Stimulated activated CD4-positive, alpha-beta T cell treated with anti-CD3 and anti-CD28 coated beads, Interleukin-2, amount 100 ng/mL, for 24 hours (primary cell): ENCODE data around the gene SERPINB3.
"Not testable (repeated sequence)": the region's sequence is repeated elsewhere in the genome, so short reads cannot be mapped to it uniquely, and the experiment has no call there.

ENCODE experiments used
- DNase-seq, 2 donors: peaks; one replicate each; pipeline ENCODE4 v3.0.0-alpha.2; 2020

Gene SERPINB3

DNA sequence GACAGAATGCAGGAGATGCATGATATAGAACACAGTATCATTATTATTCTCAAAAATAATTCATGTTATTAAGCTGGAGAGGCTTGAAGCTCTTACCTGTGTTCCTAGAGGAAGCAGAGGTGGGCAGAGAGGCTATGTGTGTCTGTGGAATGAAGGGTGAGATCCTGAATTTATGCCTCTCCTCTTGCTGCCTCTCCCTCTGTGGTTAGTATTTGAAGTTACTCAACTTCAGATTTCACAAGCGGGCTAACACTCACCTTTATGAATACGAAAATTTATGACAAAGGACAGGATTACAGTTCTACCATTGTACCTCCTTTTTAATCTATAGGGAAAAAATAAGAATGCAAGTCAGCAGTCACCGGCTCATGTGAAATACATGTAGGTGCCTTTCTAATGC is at the start of gene SERPINB3:
SERPINB3 (minus strand) TSS at position 144 of the 400 bp plus-strand sequence. CDS start 677 bp downstream, outside the sequence.
- DNase-seq = not testable (repeated sequence)

DNA sequence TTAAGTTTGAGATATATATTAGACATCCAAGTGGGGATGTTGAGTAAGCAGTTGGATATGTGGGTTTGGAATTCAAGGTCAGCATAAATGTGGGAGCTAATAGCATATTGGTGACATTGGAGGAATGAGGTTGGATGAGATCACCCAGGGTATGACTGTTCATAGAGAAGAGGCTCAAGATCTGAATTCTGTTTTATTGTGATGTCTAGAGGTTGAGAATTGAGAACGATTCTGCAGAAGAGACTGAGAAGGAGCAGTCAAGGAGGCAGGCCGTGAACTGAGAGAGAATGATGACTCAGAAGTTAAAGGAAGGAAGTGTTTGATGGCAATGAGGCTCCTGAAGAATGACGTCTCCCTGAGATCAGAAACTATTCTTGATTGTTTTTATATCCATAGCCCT is 47.0 kb upstream of the SERPINB3 start:
- no peak for DNase-seq

DNA sequence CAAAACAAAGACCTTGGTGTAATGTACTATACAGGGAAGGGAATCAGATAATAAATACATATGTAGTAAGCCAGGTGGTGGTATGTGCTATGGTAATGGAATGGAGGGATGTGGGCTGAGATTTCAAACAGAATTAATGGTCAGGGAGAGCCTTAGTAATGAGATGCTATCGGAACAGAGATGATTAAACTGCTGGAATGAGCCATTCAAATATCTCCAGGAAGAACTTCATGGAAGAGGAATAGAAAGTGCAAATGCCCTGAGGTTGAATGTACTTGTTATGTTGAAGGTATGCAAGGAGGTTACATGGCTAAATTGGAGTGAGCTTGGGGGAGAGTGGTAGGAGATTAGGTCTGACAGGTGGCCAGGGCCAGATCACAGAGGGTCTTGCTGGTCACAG is 46.1 kb upstream of the SERPINB3 start:
- DNase-seq = no peak

DNA sequence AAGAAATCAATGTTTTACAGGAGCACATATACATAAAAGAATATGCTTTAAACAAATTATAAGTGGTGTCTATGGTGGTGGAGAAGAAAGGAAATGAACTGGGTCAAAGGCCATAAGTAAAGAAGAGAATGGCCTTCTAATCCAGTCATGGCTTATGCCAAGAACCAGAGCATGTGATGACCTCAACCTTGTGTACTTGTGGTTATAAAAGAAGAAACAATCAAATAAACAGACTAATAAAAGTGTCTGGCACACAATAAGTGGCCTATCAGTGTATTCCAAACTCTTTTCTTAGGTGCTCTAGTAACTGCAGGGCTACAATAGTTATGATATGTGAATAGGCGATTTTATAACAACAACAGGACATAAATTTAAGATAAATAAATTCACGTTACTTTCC is 43.7 kb upstream of the SERPINB3 start:
- DNase-seq = no peak

DNA sequence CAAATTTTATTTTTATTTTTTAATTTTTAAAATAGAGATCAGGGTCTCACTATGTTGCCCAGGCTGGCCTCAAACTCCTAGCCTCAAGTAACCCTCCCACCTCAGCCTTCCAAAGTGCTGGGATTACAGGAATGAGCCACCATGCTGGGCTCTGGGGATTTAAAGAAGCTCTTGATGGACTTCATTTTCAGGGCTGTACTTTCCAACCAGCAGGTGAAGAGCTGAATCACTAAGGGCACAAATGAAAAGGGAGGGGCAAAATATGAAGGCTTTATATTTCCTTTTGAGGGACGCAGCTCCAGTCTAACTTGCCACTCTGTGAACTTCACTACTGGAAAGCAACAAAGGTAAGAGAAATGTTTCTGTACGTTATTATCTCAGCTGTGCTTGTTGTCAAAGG is 41.0 kb upstream of the SERPINB3 start, which contains the start of gene SERPINB11:
SERPINB11 (plus strand) TSS at position 301 of the 400 bp plus-strand sequence. CDS start 7,234 bp downstream, outside the sequence.
- DNase-seq = no peak

DNA sequence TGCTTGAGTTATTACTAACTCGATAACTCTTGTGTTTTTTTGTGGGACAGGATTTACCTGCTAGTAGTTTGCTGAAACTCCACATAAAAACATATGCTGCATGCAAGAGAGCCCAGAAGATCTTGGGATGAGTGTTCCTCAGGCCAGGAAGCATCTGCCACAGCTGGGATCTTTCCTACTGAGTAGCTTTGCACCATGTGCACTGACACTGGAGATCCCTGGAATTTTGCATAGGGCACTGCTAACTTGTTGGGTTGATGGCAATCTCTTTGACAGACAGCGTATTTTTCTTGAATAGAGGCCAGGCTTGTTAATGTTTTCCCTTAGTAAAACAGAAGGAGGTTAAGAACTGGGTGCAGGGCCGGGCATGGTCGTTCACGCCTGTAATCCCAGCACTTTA is 40.3 kb upstream of the SERPINB3 start:
- no peak for DNase-seq

DNA sequence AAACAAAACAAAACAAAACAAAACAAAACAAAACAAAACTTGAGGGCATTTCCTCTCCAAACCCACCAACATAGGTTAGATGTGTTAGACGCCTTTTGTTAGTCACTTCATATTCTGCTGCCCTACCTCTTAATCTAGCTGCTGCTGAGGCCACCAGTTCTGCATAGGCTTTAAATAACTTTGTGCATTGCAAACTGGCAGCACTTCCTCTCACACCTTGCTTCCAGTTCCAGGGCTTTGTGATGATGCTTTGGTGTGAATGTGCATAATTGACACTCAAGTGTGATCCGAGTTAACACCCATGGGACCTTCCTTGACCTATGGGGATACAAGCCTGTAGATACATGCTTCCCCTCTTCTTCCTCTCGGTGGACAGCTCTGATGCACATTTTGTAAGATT is 38.8 kb upstream of the SERPINB3 start:
- no peak for DNase-seq

DNA sequence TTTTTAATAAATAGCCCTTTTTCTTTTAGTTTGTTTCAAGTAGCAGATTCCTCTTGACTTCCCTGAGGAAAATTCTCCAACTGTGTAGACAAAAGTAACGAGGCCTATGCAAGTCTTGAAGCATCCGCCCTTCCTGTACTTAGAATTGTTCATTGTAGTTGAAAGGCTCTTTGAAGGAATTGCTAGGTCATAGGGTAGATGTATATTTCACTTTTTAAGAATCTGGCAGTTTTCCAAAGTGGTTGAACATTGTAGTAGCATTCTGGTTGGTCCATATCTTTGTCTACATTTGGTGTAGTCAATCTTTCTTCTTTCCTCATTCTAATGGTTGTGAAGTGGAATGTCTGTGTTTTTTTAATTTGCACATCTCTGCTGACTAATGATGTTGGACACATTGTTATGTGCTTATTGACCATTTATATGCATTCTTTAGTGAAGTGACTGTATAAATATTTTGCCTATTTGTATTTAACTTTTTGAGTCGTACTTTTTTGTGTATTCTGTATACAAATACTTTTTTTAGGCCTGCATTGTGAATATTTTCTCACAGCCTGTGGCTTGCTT is 35.5 kb upstream of the SERPINB3 start:
- no peak for DNase-seq

DNA sequence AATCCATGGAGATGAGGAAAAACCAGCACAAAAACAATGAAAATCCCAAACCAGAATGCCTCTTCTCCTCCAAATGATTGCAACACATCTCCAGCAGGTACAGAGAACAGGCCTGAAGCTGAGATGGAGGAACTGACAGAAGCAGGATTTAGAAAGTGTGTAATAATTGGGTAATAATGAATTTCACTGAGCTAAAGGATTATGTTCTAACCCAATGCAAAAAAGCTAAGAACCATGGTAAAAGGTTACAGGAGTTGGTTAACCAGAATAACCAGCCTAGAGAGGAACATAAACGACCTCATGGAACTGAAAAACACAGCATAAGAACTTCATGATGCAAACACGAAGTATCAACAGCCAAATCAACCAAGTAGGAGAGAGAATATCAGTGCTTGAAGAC is 27.4 kb upstream of the SERPINB3 start:
- DNase-seq = no peak

DNA sequence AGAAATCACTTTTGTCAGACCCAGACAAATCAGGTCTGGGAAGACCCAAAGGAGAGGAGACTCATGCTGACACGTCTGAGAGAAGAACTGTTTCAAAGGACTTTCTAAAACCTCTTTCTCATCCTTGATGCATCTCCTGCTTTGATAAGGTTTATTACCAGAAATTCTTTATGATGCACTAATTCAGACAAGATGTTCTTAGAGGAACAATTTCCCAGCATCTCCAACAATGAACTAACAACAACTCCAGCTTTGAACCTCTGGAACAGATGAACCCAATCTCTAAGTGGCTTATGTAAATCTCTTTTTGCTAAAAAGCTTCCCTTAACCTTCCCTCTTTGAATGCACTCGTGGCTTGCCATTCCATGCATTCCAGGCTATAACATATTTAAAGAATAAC is 25.2 kb upstream of the SERPINB3 start:
- DNase-seq = no peak

DNA sequence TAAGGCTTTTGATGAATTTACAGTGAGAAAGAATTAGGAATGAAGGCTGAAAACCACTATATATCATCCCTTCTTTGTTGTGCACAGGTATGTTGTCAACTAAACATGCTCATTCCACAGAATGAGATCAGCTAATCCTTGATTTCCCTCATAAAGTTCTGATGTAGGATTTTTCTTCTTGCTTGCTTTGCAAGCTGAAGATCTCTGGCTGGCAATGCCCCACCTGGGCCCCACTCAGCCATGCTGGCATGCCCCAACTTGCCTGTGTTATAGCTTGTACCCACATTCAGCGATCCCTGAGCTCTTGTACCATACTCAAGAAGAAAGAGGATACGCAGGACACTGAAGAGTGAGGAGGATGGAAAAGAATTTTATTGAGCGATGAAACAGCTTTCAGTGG is 23.0 kb upstream of the SERPINB3 start:
- DNase-seq = no peak

DNA sequence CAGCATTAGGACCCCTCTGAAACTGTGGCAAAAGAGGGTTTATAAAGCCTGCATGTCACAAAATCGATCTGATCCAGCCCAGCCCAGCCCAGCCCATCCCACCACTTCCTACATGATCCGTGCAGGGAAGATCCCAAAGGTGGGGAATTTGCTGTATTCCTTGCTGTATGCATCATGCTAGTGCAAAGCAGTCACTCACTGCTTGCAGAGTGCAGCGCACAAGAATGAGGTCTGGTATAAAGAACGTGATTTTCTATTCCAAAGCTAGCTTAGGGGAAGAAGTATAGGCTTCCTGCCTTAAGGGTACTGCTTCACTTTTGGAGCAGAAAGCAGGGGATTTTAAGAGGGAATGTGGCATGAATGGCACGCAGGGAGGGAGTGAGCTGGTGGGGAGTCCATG is 22.2 kb upstream of the SERPINB3 start:
- no peak for DNase-seq

DNA sequence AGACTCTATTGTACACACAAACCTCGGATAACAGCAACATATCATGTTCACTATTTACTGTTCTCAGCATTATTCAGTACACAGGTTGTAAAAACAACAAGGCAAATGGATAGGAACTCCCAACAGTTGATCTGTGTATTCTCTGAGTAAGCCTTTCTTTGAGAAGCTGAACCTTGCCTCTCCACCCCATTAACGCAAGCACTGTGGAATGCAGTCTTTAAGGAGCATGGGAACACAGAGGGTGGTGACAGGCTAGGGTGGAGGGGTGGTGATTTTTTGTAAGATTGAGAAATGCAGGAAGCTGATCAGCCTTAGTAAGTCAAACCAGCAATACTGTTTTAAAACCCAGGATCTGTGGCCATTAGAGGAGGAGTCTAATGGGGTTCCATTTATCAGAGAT is 21.5 kb upstream of the SERPINB3 start:
- no peak for DNase-seq

DNA sequence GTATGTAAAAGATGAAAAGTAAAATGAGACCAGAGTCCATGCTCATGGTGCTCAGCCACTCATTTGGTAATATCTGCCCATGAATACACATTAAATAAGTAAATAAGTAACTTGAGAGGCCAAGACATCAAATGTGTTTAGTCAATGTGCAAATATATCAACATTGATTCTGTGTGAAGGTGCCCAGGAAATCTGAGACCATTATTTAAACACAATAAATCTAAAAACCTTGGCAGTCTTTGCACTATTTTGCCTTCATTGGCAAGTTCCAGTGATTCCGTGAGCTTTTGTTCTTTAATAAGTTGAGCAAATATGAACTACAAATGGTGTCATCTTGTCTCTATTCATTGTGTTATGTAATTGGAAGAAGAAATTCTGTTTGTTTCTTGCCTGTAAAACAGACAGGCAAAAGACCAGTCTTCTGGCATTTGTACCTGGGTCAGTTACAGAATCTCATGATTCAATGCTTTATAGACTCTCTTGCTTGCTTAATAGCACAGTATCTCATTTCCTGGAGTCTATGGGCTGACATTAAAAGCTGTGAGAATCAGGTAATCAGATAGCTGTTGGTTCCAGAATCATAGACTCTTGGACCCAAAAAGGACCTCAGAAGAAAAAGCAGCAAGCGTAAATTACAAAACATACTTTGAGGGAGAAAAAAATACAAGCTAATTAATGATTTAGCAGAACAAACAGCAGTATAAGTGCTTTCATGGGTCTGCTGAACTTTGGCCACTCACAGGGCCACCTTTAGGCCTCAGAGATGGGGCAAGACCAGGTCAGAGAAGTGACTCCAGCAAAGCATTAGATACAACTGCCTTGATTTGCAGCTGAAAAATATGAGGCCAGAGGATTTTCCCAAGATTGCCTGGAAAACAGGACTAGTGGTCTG is 20.0 kb upstream of the SERPINB3 start:
- no peak for DNase-seq

DNA sequence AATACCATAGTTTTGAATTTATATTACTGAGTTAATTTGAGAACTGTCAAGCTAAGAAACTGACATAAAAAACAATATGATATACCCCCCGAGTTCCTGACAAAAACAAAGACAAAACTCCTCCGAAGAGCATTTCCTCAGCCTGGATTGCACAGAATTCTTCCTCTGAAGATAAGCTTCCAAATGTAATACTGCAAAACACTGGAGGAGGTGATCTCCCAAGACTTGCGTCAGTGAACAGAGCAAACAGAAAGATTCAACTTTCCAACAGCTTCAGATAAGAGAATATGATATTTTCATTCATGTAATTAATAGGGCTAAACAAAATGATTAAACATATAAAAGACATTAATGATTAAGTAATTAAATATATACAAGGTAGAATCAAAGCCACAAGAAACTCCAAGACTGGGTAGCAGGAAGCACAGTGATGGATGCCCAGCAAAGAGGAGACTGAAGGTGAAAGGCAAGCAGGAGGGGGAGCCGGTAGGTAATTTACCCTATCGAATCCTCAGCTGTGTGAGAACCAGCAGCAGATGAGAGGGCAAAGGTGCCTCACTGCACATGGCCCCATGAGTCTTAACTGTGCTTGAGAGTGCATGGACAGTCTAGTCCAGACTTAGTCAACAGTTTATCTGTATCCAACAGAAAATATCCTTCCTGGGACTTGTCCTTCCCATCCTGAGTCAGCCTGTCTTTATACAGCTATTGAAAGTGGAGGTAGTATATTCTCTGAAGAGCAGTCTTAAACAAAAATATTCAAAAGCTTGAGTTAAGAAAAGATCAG is 18.3 kb upstream of the SERPINB3 start:
- DNase-seq = no peak

DNA sequence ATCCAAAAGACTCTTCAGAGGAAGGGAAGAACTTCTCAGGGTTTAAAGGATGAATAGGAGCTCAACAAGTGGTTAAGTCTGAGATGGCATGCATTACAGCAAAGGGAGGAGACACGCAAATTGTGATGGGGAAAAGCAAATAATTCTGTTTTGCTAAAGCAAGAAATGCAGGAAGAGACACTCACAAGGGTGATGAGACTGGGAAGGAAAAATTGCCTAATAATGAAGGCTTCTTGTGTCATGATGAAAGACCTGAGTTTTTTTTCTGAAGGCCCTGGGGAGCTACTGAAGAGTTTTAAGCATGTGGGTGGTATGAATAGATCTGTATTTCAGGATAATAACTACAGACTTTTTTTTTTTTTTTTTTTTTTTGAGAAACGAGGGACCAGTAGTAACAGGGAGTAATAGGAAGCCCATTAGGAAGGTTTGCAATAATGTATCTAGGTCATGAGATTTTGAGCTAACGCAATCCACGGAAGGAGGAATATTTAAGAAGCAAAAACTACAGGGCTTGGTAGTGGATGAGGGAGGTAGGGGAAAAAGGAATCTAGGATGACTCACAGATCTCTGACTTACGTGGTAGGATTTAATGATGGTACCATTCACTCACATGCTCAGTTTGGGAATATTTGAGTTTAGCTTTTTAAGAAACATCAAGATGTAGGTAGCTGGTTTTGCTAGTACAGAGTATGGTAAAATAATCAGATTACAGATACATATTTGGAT is 16.0 kb upstream of the SERPINB3 start:
- DNase-seq = no peak

DNA sequence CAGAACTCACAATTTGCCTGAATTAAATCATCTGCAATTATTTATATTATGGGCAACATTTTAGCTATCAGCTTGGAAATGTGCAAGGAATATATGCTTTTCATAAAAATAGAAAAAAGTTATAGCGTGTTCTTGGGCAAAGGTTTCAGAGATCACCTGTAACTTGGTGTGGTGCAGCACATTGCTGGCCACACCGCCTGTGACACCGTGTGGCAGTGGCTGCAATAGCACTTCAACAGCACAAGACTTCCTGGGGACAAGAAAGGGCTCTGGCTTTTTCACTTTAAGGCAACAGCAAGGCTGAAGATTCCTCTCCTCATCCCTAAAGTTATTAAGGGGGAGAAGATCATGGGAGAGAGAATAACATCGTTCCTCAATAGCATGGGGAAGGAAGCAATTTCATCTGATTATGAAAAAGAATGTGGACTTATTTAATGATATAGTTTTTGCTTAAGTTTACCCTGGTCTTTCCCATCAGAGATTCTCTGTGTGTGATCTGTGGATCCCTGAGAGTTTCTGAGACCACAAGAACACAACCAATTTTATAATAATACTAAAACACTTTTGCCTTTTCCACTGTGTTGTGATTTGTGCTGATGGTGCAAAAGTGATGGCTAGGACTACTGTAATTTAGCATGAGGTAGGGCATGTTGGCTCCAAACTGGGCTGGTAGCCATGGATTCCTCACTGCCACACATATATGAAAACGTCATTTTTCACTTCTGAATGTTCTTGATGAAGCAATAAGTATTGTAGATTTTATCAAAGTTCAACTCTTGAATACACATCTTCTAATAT is 15.0 kb upstream of the SERPINB3 start:
- no peak for DNase-seq

DNA sequence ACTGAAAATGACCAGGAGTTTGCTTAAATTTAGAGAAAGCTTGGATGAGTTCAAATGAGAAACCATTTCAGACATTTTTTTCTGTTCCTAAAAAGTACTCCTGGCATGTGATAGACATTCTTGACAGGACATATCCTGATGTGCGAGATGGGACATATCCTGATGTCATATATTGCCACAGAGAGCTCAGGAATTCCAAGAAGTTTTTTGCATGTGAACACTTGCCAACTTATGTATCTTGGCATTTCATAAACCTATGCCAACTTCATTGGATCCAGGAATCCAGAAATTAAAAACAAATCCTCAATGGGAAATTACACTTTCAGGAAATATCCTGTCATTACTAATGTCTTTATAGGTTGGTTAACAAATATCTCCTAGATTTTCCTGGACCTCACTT is 2.9 kb upstream of the SERPINB3 start:
- no peak for DNase-seq

DNA sequence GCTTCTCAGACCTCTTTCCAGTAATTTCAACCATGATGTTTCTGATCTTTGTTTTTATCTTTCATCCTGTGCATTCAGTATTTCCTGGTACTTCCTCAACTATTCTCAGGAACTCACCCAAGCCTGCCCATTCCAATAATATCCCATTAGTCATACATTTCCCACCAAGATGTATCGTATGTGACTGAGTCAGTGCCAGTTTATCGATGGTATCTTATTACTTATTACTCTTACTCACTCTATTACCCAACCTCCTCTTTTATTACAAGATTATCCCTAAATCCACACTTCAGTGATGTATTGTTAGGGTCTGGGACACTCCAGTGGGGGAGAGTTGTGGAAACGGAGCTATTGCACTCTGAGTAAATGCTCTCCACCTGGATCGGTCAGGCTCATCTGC is 2.8 kb downstream of the SERPINB3 start:
- DNase-seq = not testable (repeated sequence)

DNA sequence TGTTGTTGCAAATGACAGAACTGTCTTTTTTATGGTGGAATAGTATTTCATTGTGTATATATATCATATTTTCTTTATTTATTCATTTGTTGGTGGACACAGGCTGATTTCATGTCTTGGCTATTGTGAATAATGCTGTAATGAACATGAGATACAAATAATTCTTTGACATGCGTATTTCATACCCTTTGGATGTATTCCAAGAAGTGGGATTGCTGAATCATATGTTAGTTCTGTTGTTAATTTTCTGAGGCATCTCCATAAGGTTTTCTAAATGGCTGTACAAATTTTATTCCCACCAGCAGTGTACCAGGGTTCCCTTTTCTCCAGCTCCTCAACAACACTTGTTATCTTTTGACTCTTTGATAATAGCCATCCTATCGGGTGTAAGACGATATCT is 11.4 kb downstream of the SERPINB3 start:
- DNase-seq = not testable (repeated sequence)

DNA sequence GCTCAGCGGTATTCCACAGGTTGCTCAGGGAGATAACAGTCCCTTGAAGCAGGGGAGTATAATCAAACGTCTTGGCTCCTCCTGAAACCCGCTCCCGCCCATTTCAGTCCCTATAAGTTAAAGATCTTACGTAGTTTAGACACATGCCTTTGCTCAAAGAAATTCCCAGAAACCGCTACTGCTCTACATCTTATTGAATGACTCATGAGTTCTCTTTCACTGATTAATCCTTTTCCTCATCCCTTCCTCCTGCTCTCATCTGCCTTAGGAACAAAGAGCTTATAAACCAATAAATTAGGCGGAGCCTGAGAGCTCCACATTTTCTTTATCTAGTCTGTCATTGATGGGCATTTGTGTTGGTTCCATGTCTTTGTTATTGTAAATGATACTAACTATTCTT is 13.5 kb downstream of the SERPINB3 start:
- no peak for DNase-seq

DNA sequence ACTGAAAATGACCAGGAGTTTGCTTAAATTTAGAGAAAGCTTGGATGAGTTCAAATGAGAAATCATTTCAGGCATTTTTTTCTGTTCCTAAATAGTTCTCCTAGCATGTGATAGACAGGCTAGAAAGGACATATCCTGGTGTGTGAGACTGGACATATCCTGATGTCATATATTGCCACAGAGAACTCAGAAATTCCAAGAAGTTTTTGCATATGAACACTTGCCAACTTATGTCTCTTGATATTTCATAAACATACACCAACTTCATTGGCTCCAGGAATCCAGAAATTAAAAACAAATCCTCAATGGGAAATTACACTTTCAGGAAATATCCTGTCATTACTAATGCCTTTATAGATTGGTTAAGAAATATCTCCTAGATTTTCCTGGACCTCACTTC is 14.8 kb downstream of the SERPINB3 start:
- DNase-seq = no peak
